Stimulated activated CD8-positive, alpha-beta memory T cell treated with anti-CD3 and anti-CD28 coated beads, Interleukin-4, amount 100 ng/mL, for 1 hour (primary cell): ENCODE results near the gene ACOXL.
"Not testable (repeated sequence)": the region's sequence is repeated elsewhere in the genome, so short reads cannot be mapped to it uniquely, and the experiment has no call there.

Experiments used
- DNase-seq, 2 donors: peaks; one replicate each; pipeline ENCODE4 v3.0.0-alpha.2; 2020; ENCODE audit warnings: low read depth in 2 of 2, low spot score in 1 of 2

ACOXL gene

DNA sequence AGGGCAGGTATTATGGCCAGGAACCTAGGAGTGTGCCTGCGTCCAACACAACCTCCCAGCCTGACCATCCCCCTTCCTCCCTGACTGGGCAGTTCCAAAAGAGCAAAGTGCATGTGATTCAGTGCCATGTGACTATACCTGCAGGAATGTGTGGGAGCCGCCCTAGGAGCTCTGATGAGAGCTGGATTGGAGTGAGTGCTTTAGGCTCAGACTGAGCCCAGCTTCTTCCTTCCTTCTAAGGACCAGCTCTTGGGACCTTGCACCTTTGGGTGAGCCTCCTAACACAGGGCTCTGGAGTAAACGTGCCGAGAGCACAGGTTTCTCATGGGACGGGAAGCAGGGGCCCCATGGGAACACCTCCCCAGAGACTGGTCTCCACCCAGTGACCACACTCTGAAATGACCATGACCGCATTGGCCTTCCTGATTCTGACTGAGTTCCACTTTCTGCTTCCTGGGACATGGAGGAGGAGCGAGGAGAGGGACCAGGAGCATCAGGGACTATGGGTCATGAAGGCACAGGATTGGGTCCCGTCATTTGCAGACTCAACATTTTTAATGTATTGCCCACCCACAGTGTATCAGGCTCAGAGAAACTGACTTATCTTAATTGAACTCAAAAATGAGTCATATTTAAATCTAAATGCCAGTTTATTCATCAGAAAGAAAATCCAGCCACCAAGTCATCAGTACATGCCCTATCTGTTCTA, 300.5 kb downstream of the ACOXL start:
- DNase-seq = no peak

DNA sequence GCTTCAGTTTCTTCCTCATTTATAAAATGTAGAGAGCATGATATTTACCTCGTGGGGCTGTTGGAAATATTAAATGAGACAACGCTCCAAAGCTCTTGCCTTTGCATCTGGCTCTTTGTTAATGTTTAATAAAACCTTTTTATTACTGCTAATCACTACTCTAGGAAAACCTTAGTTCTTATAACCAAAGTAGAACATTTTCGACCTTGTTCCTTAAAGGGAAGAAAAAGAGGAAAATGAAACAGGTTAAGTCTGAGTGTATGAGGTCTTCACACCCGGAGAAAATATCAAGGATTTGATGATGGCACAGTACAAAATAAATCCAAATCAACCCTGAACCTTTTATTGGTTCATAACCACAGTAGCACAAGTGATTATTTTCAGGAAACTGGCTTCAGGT, 301.8 kb downstream of the ACOXL start:
- no peak for DNase-seq

DNA sequence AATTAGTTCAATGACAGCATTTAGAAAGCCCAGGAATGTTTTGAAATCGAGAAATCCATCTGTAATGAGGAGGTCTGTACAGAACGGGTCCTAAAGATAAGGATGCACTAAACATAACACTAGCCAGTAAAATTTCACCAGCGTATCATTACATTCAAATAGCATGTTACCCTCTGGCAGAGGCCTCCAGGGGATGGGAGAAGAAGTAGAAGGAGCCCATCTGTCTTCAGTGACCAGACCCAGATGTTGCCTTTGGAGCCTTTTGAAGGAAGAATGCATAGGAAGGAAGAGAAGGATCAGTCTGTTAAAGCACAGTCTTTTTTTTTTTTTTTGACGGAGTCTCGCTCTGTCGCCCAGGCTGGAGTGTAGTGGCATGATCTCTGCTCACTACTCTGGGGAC, 302.2 kb downstream of the ACOXL start:
- no peak for DNase-seq

DNA sequence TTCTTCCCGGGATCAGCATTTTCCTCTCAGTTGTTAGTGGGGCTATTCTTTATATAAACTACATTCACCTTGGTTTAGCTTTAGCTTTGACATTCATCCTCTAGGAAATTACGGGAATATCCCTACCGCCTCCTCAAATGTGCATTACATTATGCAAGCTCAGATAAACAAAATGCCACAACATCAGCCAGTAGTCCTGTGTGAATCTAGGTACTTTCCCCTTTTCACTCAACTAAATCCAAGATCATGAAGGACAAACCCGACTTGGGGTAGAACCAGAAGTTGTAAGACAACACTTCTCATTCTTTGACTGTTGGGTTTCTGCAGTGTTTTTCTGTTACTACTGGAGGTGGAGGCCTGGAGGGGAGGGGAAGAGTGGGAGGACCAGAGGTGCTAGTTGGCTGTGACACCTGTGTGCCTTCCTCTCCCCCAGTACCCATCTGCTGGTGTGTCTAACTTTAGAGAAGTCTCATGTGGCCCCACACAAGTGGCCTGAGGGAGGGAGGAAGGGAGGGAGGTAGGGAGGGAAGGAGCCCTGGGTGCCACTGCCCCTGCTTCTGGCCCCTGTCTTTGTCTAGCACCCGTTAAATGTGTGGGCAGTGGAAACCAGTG, 303.6 kb downstream of the ACOXL start:
- no peak for DNase-seq

DNA sequence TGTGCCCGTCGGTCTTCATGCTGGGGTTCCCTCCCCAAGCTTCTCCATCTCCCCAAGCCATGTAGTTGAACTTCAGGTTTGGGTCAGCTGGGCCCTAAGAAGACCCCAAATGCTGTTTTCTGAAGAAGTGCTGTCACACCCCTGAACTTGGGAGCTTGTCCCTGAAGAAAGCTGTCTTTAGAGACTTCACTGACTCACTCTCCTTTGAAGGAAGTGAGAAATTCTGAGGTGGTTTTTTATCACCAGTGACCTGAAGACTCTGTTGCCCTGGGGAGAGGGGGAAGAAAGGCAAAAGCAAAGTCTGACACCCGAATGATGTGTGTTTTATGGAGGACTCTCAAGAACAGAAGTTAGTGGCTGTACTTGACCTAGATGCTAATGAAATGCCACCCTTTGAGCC, 304.8 kb downstream of the ACOXL start:
- no peak for DNase-seq

DNA sequence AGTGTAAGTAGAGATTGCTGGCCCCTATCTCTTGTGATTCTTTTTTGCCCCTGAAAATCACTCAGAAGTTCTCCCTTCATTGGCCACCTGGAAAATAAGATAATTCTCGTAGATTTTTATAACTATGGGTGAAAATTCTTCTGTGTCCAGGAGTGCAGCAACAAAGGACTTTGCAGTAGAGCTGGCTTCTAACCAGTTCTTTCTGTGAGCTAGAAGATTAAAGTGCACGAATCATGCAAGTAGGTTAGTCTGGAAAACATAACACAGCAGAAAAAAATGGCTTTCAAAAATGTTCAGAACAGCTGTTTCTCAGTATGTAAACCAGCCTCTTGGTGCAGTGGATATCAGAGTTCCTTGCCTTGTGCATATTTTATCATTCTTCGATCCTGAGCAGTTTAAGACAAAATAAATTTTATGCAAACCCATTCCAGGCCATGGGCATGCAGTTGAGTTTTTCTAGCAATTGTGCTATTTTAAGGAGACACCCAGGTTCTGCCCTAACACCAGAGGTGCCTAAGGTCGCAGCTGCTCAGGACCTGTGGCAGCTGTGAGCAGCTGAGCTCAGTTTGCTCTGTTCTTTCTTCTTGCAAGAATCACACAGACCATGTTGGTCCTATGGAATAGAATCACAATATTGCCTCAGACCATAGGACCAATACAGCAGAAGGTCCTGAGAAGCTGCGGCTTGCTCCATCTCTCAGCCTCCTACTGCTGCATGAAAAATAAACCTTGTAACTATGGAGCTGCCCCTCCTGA, 307.4 kb downstream of the ACOXL start:
- DNase-seq = no peak

DNA sequence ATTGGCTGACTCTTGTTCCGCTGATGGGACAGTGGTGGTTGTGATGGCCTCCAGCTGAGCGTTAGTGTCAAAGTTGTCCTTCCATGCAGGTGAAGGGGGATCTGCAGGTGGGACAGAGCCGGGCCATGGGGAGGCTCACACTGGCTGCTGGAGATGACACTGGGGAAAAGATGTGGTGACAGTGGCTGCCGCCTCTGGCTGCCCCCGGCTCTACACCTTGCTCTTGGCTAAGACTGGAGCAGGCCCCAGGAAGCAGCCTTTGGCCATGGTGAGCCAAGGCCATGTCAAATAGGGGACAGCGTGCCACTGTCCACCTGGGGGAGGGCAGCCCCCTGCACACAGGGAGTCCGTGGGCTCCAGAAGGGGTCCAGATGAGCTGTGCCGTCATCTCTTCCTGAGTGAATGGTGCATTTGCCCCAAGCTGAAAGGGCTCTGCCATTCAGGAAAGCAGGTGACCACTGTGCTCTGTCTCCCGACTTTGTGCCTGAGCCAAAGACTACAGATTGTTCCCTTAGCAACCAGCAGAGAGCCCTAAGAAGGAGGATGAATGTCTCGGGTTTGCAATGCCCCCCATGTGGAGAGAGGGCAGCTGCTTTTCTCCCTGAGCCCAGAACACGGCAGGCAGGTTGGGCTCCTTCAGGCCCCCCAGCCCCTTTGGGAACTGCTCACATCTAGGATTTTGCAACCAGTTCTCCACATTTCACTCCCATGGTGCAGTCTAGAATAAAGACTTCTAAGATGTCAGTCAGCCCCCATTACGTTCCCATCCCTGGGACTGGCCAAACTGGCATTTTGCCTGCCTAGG, 309.2 kb downstream of the ACOXL start:
- no peak for DNase-seq

DNA sequence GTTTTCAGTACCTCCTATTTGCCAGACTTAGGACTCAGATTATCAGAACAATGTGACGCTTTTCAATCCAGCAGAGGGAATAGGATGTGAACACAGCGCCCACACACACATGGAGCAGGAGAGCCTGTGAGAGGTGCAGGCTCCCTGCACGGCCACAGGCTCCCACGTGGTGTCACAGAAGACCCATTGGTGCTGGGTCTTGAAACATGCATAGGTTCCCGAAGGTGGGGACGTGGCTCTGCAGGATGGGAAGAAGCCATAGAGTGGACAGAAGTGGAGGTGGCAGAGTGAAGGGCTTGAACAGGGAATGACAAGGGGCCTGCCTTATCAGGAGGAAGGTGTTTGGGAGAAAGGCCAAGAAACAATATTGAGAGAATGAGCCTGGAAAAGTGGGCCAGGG, 309.9 kb downstream of the ACOXL start:
- DNase-seq = no peak

DNA sequence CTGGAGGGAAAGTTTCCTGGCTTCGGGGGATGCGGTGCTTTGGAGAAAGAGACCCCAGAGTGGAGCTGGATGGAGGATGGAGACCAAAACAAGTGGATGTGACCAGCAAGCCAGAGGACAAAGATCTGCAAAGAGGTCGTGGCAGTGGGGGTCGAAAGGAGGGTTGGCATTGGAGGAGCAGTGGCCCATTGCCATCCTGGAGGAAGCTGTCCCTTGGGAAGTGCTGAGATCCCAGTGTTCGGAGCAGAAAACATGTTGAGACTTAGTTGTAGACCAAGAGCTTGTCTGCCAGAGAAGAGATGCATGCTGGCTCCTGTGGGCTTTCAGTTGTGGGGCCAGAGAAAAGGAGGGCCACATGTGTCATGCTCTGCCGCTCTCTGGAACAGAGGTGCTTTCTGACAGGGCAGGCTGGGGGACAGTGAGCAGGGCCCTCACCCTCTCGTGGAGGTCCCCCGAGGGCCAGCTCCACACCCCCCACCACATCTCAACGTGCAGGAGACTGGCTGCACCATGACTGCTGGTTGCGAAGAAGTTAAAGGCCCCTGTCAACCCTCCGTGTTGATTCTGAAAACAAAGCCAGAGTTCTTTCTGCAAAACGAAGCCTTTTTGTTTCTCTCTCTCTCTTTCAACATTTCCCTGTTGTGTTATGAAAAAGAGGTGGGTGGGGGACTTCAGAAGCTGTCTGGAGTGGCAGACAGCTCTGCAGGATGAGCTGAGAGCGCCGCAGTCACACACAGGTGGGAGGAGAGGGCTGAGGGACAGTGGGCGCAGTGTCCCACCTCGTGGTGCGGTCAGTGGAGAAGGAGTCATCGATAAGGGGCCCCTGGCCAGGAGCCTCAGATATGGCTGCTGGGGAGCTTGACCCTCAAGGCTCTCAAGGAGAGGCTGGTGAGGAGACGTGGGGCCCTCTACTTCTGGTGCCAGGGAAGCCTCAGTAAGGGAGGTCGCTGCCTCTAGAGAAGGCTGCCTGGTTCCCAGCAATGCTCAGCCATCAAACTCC, 310.7 kb downstream of the ACOXL start:
- DNase-seq = no peak

DNA sequence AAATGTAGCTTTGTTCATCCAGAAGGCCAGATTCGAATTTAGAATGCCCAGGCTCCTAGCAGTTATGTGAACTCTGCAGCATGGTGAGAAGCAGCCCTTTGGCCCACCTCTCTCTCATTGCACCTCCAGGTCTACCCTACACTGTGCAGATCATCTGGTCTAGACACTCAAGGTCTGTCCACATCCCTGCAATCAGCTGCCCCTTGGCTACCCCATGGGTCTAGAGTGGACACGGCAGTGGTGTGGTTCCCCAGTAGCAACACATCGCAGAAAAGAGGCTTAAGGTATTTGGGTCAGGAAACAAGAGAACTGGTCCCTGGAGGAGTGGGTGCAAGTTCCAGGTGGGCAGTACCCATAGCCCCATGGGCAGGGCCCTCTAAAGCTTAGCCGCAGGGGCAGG, 311.7 kb downstream of the ACOXL start:
- DNase-seq = no peak

DNA sequence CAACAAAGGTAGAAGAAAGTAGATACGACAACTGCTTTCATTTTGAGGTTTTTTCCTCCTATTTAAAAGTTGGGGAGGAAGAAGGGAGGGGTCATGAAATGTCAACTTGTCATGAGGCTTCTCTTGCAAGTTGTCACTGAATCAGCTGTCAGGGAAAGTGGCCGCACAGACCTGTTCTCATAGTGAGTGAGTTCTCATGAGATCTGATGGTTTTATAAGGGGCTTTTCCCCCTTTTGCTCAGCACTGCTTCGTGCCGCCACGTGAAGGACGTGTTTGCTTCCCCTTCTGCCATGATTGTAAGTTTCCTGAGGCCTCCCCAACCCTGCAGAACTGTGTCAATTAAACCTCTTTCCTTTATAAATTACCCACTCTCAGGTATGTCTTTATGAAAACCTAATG, 312.9 kb downstream of the ACOXL start:
- not testable (repeated sequence) for DNase-seq

DNA sequence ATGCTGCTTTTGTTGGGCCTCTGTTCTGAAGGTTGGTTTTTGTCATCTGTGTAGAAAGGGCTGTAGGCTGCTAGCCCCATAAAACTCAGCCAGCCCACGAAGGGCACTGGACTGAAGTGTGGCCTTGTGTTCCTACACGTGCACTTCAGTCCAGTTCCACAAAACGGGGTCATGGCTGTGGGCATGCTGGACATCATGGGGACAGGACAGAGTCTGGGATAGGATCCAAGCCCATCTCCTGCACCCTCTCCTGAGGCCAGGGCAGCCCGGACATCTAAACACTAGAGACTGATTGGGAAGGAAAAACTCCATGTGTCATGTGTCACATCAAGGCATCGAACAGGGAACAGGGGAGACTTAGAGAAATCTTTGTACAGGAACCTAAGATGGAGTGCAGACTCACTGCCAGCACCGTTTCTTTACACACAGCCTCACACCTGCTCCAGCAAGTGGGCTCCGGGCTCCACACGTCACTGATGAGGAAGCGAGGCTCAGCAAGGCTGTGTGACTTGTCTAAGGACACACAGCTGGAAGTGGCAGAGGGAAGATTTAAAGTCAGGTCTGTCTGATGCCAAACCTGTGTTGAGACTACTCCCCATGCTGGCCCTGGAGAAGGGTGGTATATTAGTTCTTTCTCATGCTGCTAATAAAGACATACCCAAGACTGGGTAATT, 313.5 kb downstream of the ACOXL start:
- DNase-seq = no peak

DNA sequence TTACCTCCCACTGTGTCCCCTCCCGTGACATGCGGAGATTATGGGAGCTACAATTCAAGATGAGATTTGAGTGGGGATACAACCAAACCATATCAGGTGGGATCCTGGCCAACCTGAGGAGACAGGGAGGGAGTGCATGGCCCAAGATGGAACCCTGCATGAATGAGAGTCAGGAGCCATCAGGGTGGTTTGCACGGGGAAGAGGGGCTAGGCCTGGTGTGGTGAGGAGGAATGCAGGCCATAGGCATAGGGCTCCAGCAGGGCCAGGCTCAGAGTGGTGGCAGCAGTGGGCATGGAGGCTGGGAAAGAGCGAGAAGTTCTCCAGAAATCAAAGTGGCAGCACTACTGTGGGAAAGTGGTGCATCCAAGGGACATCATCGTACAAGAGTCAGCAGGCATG, 314.3 kb downstream of the ACOXL start:
- DNase-seq = no peak

DNA sequence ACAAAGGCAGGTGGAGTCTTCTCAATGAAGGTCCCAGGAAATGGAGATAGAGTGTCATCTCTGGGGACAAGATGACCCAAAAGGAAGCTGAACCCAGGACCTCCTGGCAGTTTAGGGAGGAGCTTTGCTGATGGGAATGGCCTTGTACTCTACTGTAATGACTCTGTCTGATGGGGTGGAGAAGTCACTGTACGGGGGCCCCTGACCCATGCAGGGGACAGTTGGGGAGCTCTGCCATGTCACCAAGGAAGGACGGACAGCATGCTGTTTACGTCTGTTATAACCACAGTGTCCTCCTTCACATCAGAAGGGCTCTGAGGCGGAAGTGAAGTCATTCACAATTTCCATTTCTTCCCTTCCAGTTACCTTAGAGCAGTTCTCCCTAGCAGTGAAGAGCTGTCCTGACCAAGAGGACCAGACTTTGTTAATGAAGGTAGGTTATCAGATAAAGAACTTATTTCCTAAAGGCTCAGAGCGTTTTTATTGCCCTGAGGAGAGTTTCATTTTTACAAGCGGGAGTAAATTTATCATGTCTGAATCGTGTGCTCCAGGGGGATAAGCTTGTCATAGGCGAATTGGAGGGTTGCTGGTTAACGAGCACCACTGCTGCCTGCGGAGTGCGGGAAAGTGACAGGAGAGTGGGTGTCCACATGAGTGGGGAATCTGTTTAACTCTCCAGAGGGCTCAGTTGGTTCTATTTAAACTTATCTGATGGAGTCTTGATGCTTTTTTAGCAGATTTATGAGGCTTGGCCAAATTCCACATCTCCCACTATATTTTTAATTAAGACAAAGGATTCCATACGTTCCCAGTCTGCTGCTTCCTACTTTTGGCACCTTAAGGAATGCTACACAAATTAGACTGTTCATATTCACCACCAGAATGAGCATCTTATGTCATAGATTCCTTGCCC, 316.7 kb downstream of the ACOXL start:
- no peak for DNase-seq

DNA sequence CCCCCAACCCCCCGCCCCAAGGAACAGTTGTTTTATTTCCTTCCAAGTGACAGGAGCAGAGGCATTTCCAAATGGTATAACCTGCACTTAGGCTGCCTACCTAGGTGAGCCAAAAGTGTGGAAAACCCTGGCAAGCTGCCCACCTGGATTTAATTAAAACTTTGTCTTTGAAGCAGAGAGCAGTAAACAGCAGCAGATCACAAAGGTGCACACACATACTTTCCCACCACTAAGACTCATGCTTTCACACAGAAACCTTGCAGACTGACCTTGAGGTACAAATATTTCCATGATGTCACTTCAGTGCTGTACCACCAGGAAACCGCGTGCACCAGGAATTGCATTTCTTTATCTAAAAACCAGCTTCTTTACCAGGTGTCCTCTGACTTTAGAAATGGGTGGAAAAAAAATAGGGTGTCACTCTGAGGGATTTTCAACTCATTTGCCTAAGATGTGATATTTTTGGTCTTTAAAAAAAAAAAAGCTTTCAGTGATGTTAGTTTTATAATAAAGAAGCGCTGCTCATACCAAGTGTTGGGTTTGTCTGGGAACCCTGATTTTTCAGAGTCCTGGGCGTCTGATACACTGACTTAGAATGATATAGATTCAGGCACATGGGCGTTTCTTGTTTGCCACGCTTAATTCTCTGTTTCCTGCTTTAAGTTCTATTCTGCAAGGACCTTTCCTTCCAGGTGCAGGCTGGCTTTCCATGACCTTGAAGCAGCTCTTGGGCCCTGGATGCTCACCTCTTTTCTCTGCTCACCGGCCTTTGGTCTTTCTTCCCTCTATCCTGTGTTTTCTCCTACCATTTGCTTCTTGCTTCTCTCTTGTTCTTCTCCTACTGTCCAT, 317.6 kb downstream of the ACOXL start:
- DNase-seq = no peak

DNA sequence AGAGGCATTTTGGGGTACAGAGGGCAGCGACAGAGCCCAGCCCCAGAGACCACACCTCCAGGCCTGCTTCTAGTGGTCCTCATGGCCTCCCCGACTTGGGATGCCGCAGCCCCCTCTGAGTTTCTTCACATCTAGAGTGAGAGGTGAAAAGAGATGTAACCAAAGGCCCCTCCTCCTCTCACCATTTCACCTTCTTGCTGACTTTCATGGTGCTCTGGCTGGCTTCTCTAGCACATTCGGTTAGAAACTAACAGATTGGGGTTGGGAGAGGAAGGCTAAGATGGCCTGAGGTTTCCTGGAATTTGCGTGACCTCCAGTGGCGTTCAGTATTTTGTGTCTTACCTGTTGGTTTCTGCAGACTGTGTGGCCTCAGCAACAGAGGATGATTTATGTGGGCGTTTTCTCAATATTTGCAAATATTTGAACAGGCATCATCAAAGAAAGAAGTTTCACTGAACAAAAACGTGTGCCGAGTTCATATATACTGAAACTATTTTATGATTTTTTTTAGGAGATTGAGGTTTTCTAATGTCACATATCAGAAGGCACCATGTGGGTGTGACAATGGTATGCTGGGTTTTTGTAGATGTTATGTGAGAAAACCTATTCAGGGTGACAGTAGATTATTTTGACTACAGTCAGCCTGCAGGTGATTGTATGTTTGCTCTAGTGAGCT, 318.5 kb downstream of the ACOXL start:
- DNase-seq = no peak

DNA sequence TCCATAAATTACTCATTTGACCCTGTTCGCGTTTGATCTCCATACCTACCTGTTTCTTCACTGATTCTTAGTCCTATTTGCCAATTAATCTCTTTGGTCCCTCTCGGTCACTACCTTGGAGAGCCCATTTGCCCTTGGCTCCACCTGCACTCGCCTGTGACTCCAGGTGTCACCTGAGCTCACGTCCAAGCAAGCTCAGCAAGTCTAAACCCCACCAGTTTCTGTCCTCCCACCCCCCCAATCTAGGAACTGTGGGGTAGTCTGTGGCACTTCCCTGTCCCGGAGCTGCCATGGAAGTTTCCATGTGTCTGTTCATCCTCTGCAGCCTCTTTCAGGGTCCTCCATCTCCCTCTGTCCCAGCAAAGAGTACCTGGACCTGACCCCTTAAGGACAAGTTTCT, 320.2 kb downstream of the ACOXL start:
- DNase-seq = no peak
